IPS DF 4.7 (cell line): ENCODE data around the gene BCAS3.

Experiments used
- DNase-seq: peaks from one replicate; pipeline ENCODE4 v3.0.0-alpha.2; 2013; ENCODE audit warnings: low spot score; ENCODE audit errors: extremely low read depth

The BCAS3 gene

DNA sequence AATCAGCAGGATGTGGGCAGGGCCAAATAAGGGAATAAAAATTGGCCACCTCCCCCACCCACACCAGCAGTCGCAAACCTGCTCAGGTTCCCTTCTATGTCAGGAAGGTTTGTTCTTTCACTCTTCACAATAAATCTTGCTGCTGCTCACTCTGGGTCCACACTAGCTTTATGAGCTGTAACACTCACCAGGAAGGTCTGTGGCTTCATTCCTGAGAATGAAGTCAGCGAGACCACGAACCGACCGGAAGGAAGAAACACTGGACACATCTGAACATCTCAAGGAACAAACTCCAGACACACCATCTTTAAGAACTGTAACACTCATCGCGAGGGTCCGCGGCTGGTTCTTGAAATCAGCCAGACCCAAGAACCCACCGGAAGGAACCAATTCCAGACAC is 606.5 kb downstream of the BCAS3 start:
- DNase-seq = no peak

DNA sequence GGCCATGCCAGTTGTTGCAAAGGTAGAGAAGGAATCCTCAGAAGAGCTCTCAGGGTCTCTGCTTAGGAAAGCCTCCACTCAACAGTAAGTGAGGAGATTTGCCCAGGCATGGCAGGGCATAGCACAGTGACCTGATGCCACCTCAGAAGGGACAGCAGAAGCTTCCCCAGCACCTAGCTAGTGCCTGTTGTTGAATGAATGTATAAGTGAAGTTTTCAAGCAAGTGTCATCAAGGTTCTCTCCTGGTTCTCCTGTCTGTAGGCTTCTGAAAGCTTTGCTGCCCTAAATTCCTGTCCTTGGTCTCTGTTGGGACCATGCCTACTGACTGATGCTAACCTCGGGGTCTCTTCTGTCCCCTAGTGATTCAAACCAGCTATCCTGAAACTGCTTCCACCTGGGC is 607.1 kb downstream of the BCAS3 start:
- no peak for DNase-seq

DNA sequence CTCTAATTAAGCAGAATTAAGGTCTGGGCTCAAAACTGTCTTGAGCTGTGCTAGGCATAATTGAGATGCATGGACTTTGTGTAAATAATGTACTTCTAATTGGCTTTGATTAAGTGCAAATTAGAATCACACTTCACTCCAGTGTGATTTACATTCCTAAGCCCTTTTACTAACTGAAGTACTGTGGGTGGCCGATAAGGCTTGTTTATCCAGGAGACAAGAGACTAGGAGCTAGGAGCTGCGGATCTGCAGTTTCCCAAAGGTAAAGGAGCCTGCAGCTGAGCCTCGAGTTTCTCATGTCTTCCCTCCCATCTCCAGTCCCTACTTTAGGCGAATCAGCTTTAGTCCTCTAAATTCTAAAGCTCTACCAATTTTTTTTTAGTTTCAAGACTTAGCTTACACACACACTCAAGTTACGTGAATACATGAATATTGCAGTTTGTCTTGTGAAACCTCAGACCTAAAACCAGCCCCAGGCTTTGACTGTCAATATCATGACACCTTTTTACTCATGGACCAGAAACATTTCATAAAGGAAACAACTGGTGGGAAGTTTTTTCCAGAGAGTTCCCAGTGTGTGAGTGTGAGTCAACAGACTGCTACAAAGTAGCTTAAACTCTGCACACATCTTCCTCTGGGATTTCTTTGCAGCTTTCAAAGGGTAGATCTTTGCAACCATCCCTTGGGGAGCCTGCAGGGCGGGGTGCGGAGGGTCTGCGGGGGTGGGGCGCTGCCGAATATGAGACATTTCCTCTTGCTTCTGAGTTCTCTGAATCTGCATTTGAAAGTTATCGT is 608.1 kb downstream of the BCAS3 start:
- no peak for DNase-seq

DNA sequence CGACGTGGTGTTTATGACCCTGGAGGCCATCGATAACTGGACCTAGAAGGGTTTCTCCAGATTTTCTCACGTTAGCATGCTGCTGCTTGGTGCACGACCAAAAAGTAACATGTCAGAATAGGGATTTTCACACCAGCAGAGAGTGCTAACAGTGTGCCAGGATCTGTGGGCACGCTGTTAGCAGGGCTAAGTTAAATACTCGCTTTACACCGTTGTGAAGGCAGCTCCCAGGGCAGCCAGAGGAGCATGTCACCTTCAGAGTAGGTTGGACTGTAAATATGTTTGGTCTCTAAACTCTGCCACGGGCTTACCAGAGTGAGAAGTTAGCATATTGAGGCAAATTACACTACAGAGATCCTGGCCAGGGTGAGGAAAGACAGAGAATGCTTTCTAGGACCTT is 608.8 kb downstream of the BCAS3 start:
- DNase-seq = no peak

DNA sequence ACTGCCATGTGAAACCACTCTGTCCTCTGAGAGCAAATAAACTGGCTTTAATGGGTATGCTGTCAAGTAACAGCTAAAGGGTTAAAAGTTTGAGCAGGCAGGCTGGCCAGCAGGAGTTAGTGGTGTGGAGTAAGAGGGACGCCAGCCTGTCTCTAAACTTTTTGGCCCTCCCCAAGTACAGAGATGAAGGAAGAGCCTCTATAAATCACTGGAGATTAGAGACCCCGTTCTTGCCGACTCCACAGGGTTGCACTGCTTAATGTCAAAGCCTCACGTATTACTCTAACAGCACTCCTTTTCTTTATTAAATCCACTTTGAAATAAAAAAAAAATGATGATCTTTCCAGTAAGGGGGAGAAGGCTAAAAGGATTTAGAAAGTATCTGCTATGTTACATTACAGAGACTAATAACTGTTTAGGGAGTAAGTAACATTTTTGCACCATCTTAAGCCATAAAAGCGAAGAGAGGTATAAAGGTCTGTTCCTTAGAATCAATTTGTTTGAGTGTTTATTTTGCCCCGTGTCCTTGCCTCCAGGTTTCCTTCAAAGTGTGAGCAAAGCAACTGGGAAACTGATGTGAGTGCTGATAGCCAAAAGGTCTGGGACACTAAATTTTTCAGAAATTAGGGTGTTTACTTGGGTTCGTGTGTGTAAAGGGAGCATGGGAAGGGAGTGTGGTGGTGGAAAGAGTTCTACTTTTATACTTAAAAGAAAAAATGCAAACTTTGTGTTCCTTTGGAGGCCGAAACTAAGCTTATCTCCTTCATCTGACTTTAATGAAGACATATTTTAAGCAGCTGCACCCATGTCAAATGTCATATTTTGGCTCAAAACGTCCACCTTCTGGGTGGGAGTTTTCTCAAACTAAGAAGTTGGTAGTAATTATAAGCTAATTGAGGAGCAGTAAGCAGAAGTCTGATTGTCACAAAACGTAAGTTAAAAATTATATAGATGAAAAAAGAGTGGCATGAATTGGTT is 612.0 kb downstream of the BCAS3 start:
- no peak for DNase-seq

DNA sequence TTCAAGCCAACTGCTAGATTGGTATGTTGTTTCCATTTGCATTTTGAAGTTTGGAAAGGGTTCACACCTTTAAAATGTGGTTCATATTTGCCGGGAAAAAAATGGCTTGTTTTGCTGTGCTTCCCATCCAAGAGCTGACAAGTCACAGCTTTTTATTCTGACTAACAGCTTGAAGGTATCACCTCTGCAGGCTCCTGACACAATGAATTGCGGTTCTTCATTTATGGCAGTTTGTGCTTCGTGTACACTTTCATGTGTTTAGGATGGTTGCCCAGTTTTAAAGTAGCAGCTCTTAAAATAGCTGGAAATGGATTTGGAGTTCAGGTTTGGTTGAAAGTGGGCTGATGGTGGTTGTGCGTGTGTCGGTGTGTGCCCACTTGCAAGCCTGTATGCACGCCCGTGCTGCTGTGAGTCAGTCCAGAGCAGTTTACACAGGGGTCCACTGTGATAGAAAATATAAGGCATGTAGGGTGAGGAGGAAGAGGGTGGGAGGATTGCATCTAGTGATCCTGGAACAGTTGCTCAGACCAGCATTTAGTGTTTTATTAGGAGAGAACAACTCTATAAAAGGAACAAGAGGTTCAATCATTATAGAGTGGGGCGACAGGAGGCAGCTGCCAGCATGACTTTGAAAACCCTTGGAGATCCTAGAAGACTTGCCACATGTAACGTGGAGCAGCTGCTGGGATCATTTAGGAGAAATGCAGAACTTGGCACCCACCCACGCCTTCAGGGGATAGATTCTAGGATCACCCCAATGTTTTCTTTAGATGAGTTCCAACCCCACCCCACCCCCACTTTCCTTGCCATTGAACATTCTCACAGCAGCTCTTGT is 614.0 kb downstream of the BCAS3 start:
- no peak for DNase-seq

DNA sequence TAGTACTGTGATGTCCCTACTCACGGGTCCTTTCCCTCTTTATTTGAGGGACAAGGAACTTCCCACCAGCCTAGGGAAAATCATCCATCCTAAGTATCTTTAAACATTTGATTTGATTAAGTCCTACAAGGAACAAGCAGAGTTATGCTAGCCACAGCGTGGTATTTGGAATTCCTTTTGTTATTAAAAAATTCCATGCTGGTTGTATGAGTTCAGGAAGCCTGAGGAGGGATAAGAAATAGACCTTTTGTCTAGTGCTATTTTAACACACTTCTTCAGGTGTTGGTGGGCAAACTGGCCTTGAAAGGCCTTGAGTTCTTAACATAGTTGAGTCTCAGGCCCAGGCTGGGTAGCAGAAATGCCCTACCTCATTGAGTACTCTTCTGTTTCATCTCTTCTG is 616.6 kb downstream of the BCAS3 start:
- no peak for DNase-seq

DNA sequence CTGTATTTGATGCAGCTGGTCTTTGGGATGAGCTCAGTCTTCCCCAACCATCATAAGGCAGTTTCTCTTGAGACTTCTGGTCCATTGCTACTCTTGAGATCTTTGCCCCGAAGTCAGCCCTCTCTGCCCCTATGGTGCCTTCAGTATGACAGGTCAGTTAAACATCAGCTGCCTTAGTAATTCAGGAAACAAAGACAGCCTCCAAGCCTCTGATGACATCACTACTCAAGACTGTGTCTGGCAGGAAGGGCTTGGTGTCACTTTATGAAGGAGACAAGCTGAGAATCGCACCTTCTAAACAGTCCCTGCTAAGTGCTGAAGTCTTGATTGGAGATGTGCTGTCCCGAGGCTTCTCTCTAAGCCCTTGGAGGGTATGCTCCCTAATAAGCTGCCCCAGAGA is 617.1 kb downstream of the BCAS3 start:
- DNase-seq = no peak

DNA sequence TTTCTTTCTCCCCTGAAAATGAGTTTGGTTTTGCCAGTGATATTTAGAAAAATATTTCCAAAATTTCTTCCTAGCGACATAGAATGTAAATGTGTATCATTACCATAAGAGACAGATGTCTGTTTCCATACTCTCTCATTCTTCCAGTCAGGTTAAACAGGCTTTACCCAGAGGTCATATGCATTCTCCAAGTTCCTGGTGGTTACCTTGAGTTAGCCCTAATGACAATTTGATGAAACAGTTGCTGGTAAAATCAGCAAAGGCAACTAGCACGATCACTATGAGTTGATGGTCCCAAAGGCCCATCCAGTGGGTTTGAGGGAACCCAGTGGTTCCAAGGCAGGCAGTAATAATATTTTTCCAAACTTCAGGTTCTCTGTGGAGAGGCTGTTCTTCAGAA is 618.4 kb downstream of the BCAS3 start:
- DNase-seq = no peak

DNA sequence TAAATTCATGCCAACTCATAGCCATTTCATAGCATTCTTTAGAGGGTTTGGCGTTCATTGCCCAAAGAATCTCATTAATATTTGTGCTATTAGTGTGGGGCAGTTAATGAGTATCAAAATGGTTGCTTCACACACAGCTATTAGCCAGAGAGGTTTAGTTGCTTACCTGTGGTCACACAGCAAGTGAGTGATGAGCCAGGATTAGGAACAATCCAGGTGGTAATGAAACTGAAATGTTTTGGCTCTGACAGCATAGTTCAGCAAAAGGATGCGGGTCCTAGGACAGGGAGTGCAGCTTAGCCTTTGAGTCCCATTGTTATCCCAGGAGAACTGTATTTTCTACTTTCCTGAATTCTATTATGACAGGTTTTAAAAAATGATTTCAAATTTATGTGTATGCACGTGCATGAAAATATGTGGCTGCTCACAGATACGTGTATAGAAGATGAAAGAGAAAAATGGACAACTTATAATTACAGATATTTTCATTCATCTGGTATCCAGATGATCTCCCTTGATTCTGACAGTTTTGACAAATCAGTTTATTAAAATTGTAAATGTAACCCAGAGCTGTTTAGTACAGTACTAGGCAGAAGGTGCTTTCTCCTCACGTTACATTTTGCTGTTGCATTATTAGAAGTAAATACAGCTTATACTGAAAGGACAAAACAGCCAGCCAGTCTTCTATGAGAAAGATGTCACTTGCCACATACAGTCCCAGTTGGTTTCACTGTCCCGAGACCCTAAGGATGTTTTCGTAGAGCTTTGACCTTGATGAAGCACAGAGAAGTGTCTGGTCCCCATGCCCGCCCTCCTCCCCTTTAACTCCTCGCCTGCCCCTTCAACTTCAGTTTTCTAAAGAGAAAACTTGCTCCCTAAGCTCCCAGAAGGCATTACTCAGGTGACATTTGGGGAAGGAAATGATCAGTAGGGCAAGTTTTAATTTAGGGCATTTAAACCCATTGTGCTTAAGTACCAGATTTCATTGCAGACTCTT is 622.2 kb downstream of the BCAS3 start:
- DNase-seq = no peak

DNA sequence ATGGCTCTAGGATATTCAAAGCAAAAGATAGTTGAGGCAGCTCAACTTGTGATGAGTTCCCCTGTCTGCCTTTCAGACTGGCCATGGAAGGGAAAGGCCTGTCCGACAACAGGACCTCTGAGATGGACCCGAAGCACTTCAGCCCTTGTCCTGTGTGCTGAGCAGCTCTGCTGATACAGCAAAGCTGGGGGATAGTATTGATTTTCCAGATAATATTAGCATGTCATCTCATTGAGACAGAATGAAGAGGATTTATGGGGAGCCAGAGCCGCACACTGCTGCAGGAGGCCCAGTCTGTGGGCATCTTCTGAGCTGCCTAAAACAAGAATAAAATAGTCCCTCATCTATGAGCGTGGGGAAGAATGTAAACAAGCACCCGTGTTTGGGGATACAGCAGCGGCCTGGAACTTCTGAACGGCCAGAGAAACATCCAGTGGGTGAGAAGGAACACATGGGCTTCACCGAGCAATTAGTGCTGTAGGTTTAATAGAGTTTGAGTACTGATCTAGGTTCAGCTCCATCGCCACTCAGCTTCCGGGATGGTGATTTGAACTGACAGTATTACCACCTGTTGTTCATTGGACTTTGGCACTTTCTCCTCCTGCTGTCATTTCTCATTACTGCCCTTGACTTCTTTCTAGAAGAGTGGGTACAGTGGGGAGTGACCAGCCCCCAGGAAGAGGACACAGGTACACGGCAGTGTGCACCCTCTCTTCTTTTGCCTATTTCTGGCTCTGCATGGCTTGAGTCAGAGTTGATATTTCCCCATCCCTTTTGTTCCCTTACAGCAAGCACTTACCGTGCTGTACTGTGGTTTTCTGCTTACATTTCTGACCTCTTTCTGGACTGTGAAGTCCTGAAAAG is 625.5 kb downstream of the BCAS3 start:
- DNase-seq = no peak

DNA sequence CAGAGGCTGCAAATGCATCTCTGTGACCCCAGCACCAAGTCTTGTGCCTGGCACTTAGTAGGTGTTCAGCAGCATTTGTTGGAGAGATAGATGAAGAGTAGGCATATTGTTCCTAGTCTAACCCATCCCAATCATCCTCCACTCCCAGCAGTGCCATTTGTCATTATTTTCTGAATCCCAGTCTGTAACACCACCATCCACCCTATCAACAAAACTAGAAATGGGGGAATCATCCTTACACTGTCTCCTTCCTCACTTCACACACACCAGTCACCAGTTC is 626.1 kb downstream of the BCAS3 start:
- DNase-seq = no peak

DNA sequence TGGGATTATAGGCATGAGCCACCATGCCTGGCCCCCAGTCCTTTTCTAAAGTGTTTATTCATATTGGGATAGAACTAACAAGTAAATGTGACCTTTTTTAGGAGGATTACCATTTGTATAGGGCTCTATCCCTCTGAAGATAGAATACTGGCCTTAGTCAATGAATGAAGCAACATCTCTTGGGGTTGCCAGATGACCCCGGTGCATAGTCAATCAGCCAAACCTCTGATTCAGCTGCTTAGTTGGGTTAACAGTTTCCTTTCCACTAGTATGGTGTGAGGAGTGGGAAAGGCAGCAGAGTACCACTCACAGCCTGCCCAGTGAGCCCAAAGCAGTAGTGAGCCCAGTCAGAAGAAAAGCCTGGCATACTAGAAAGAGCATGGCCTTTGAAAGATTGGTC is 627.4 kb downstream of the BCAS3 start:
- no peak for DNase-seq

DNA sequence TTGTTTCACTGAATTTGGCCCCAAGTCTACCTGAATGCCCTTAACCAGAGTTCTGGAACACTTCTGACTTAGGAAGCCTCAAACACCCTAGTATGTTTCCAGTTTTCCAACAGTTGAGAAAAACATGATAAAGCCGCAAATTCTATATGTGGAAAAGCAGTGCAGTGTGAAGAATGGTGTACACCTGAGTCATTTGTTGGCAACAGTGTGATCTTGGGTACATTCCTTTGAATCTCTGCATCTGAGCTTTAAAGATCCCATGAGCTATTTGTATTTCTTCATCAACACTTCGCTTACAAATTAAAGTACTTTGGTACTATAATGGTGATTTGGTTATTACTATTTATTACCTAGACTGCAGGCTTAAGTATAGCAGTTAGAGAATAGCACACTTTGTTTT is 628.4 kb downstream of the BCAS3 start:
- no peak for DNase-seq

DNA sequence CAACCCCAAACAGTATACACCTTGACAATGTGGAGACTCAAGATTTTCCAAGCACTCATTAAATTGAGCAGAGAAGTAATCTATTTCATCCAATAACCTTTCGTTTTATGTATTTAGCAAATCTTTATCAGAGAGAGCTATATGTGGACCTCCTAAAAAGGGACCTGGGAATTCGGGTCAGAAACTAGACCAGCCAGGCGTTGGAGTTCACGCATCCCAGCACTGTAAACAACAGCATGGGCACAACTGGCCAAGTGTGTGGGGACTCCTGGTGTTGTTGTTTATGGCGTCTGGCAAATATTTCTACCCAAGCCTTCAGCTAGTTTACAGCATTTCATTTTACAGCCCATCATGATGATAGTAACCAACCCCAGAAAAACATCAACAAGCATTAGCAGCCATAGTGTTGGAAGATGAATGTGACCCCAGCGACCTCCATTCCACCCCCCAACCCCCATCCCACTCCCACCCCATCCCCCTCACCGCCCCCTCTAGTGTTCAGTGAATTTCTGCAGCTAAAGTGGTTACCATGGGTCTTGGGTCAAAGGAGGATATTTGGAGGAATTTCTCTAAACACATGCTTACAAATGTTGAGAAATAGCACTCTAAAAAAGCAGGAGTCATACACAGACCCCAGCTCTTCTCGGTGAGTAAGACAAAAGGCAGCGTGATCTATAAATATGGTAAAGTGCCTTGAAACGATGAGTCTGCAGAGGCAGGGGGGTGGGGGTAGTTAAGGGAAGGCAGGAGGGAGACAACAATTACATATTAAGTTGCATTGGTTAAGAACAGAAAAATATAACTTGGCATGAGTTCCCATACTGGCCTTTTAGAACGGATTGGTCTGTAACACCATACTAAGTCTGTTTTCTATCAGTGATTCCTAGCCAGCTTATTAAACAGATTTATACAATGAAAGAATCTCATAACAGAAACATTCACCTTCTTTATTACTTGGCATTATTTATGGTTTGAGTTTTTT is 630.5 kb downstream of the BCAS3 start:
- DNase-seq = no peak

DNA sequence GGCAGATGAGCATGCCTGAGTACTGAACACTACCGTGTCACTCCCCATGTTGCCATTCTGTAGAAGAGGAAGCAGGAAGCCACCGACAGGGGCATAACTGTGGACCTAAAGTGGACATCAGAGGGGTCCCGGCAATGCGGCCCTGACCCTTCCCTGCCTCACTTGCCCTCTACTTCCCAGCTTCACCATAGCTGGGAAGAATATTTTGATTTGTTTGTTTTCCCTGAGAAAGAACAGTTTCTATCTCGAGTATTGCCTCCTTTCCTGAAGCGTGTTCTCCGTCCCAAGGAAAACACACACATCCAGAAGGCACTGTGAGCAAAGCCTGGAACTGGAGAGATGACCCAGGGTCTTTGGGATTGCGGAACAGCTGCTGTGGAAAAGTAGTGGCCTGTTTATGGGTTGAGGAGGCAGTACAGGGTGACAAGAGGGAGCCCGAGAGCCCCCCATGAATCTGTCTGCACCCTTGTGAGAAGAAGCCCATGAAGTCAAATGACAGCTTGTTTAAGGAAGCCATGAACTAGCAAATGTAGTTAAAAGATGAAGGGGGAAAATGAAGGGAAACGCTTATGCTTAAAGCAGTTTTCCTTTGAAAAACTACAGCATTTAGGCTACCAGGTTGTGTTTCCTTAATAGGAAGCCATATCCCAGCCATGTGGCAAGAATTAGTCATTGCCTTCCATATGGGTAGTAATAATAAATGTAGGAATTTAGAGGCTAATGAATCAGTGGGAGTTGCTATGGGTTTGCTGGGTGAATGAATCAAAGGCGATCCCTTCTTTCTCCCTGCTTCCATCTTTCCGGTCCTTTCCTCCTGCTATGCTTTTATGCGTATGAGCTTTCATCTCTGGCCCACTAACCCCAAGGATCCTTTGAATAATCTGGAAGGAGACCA is 632.0 kb downstream of the BCAS3 start:
- no peak for DNase-seq

DNA sequence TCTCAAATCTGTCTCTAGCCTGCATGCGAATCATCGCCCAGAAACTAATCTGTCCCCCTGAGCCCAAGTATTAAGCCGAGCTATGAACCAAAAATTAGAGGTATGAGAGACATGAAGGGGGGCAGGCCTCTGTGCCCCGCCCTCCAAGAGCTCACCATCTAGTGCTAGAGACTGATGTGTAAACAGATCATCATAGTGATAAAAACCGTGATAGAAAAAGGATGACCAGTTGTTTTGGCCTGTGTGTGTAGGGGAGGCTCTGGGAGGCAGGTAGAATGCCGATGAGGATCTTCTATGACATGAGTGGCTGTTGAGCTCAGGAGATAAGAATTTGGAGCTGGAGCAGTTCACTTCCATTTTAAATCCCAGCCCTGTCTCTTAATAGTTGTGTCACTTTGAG is 632.9 kb downstream of the BCAS3 start:
- no peak for DNase-seq
